Measurements from ENCODE around the gene PLSCR1.
"Not testable (repeated sequence)": the region's sequence is repeated elsewhere in the genome, so short reads cannot be mapped to it uniquely, and the experiment has no call there.

The PLSCR1 gene

GRCh38 chr3:146513386-146514051, 30.9 kb downstream of the PLSCR1 start:
- DNase-seq (ENCODE audit: low spot score) = no peak

GRCh38 chr3:146511402-146512134, 32.8 kb downstream of the PLSCR1 start:
- no peak for DNase-seq (ENCODE audit: low spot score)

- DNase-seq (ENCODE audit: low spot score) = no peak
These were observed 36.9 kb downstream of the PLSCR1 start for GRCh38 chr3:146507331-146508120.

DNA sequence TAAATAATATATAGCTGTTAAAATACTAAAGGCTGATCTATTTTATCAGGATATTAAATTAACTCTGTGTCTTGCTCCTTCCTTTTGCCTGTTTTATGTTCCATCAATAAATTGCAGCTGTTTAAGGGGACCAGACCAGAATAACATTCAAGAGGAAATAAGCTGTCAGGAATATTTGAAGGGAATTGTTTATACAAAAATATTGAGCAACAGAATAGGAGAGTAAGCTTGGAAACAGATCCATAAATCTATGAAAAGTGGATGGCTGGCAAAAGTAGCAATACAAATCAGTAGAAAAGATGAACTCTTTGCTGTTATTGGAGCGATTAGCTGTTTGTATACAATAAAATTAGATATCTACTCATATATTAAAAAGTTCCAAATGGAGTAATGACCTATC, 38.9 kb downstream of the PLSCR1 start:
- DNase-seq (ENCODE audit: low spot score) = no peak

GRCh38 chr3:146504498-146505197, 39.8 kb downstream of the PLSCR1 start:
- DNase-seq (ENCODE audit: low spot score) = no peak

GRCh38 chr3:146503461-146504202, 40.8 kb downstream of the PLSCR1 start:
- DNase-seq (ENCODE audit: low spot score) = peak; percentile 36

DNA sequence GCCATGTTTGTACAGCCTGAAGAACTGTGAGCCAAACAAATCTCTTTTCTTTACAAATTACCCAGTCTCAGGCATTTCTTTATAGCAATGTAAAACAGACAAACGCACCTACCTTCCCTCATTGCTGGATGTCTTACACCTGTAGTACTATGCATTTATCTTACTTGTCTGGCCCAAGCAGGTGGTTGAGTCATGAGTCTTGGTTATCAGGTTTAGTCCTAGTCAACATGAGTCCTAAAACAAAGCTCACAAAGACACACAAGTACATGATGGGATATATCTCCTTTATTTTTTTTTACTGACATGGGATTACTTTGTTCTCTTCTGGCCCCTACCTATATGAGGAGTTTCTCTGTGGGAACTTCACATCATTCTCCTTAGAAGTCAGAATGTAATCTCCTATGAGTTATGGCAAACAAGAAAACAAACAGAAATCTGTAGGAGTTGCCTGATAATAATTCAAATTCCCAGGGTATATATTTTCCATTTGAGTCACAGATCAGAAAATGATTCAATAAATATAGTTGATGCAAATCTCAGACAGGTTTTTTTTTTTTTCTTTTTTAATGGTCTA, 41.4 kb downstream of the PLSCR1 start:
- no peak for DNase-seq (ENCODE audit: low spot score)

DNA sequence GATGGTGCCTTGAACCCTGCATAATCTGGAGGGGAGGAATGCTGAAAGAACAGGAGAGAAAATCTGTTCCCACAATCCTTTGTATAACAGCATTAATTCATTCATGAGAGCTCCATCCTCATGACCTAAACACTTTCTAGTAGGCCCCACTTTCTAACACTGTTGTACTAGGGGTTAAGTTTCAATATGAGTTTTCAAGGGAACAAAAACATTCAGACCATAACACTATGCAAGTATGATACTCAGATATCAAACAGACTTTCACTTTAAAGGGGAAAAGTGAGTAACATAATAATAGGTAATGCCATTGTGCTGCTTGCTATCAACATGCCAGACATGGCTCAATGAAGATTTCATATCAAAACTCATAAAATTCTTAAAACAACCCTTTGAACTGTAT, 42.7 kb downstream of the PLSCR1 start:
- peak; percentile 9 for DNase-seq (ENCODE audit: low spot score)

DNA sequence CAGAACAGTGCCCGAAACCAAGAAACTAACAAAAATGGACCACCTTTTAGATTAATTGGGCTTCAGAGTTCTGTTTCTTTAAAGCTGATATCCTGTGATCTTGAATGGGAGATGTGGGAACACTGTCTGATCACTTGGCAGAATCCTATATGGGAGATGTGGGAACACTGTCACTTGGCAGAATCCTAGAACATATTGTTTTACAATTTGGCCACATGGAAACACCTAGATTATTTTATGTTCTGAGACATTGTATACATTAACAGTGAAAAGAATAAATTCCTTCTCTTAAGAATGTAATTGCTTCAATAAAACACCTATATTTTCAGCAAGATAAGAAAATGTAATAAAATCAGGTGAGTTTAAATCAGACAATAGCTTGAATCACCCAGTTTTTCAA, 44.7 kb downstream of the PLSCR1 start:
- DNase-seq (ENCODE audit: low spot score) = no peak

DNA sequence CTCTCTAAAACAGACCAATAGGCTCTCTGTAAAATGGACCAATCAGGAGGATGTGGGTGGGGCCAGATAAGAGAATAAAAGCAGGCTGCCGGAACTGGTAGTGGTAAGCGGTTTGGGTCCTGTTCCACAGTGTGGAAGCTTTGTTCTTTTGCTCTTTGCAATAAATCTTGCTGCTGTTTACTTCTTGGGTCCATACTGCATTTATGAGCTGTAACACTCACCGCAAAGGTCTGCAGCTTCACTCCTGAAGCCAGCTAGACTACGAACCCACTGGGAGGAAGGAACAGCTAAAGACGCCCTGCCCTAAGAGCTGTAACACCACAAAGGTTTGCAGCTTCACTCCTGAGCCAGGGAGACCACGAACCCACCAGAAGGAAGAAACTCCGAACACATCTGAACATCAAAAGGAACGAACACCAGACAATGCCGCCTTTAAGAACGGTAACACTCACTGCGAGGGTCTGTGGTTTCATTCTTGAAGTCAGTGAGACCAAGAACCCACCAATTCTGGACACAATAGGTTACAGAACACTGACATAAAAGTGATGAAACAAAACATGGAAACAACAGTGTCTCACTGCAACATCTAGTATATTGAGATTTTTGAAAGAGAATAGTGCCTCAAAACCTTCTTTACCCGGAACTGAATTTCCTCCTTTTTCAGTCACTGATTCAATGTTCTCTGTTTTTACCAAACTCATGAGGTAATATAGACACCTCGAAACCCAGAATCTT, 46.2 kb downstream of the PLSCR1 start:
- DNase-seq (ENCODE audit: low spot score) = no peak

- not testable (repeated sequence) for DNase-seq (ENCODE audit: low spot score)
These were observed 47.1 kb downstream of the PLSCR1 start for GRCh38 chr3:146497145-146497843.

DNA sequence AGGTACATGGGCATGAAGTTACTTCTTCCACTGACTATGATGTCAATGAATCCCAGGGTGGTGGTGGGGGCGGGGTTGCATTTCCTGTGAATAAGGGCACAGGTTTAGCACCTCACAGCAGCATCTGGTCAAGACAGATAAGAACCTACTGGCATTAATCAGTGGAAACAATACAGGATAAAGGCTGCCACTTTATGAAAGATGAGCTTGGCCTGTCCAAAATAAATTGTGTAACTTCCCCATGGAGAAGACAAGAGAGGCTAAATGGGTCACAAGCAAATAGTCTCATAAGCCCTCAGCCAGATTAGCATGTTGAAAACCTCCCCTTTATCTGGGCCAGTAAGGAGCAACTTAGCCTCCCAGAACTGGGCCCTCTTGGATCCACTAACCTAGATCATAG, 47.7 kb downstream of the PLSCR1 start:
- DNase-seq (ENCODE audit: low spot score) = no peak

DNA sequence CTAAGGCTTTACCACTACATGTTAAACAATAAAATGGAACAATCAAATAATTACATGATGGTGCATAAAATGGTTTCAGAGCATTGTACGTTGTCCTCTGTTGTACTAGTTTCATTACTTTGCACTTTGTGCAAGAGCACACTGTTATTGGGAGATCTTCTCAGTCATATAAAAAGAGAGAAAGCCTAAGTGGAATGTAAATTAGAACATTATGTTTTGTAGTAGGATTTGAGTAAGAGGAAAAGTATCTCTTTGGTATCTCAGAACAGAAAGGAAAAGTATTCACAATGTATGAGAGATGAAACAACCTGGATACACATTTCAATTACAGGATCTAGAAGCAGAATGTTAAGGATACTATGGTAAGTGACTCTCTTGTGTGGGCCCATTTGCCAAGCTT, 48.2 kb downstream of the PLSCR1 start:
- DNase-seq (ENCODE audit: low spot score) = no peak

DNA sequence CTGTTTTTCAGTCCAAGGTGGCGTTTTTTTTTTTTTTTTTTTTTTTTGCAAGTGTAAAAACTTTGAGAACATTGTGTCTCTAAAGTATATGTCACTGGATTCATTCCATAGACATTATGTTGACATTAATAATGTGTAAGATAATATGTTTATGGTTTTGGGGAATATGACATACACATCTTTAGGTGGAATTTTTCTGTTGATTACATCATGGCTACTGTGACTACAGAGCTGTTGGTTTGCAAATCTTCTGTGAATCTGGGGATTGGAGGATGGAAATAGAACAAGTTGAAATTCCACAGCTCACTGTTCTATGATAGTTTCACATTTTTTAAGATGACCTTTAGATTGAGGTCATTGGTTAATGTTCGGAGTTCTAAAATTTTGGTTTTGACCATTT, 50.6 kb downstream of the PLSCR1 start:
- DNase-seq (ENCODE audit: low spot score) = no peak

DNA sequence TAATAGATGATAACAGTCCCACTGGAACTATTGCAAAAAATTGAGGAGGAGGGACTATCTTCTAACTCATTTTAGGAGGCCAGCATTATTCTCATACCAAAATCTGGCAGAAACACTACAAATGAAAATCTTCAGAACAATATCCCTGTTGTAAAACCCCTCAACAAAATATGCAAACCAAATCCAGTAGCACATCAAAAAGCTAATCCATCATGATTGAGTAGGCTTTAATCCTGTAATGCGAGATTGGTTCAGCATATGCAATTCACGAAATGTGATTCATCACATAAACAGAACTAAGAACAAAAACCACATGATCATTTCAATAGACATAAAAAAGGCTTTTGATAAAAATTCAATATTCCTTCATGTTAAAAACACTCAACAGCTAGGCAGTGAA, 51.2 kb downstream of the PLSCR1 start:
- DNase-seq (ENCODE audit: low spot score) = no peak

GRCh38 chr3:146491303-146491702, 53.1 kb downstream of the PLSCR1 start:
- DNase-seq (ENCODE audit: low spot score) = no peak

DNA sequence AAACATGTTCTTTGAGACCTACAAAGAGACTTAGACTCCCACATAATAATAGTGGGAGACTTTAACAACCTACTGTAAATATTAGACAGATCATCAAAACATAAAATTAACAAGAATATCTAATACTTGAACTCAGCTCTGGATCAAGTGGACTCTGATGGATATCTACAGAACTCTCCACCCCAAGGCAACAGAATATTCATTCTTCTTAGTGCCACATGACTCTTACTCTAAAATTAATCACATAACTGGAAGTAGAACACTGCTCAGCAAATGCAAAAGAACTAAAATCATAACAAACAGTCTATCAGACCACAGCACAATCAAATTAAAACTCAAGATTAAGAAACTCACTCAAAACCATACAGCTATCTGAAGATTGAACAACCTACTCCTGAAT, 59.1 kb downstream of the PLSCR1 start:
- DNase-seq (ENCODE audit: low spot score) = no peak

DNA sequence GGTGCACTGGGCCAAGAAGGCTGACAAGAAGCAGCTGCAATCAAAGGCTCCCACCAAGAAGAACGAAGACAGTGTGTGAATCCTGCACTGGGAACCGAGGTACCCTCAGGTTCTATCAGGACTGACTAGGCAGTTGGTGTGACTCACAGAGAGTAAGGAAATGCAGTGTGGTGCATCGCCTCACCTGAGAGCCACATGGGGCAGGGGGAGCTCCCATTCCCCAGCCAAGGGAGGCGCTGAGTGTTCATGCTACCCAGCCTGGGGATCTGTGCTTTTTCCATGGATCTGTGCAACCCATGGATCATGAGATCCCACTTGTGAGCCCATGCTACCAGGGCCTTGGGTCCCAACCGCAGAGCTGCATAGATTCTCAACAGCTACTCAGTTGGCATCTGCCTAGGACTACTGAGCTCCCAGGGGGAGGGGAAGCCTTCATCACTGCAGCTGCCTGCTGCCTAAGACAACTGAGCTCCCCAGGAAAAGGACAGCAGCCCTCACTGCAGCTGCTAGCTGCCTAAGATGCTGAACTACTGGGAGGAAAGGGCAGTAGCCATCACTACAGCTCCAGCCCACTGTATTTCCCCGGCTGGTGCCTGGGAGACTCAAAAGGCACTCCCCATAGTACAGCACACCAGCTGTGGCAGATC, 68.2 kb downstream of the PLSCR1 start:
- DNase-seq (ENCODE audit: low spot score) = no peak

DNA sequence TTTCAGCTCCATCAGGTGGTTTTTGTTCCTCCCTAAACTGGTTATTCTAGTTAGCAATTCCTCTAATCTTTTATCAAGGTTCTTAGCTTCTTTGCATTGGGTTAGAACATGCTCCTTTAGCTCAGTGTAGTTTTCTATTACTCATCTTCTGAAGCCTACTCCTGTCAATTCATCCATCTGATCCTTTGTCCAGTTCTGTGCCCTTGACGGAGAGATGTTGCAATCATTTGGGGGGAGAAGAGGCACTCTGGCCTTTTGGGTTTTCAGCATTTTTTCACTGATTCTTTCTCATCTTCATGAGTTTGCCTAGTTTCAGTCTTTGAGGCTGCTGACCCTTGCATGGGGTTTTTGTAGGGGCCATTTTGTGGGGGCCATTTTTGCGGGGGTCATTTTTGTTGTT, 69.4 kb downstream of the PLSCR1 start:
- not testable (repeated sequence) for DNase-seq (ENCODE audit: low spot score)

Measured in activated CD4-positive, alpha-beta T cell treated with anti-CD3 and anti-CD28 coated beads, Interleukin-2, Interleukin-4, amounts not matched to agents 100 ng/mL and 50 ng/mL, durations not matched to agents 16 hours and 8 hours (primary cell).